ENCODE measurements around the gene VSIG8. TPM values are rescaled to one million over a fixed set of nuclear protein-coding genes. Genes with fewer than 3 reads are reported as not detected.

The VSIG8 gene
- total RNA-seq, 1 donor from 2014 or later, result not detected

GRCh38 chr1:159823406-159823805 lies 39.1 kb downstream of the VSIG8 start:
- Mint-ChIP-seq H3K4me1 (ENCODE audit: unreplicated experiment) (peaks cover 5% of the 10 kb centered on the region), H3K27ac (peak overlapping the region; percentile 23), H3K27me3 (peaks cover 47% of the 10 kb centered on the region), H3K9me3 (no peaks in the 10 kb centered on the region), H3K36me3 (no peaks in the 10 kb centered on the region), H3K4me3 (no peak overlapping the region)
- TF ChIP-seq CTCF (conservative IDR thresholded peaks at IDR 0.05), result no peak
- no peak for DNase-seq (ENCODE audit: extremely low spot score, unreplicated experiment)

- no peak overlapping the region for H3K4me3 Mint-ChIP-seq
- TF ChIP-seq CTCF (conservative IDR thresholded peaks at IDR 0.05), result no peak
- DNase-seq (ENCODE audit: extremely low spot score, unreplicated experiment), result no peak
- H3K27ac Mint-ChIP-seq, result no peak overlapping the region
- H3K9me3 Mint-ChIP-seq, result no peaks in the 10 kb centered on the region
- peaks cover 5% of the 10 kb centered on the region for H3K4me1 Mint-ChIP-seq (ENCODE audit: unreplicated experiment)
- no peaks in the 10 kb centered on the region for H3K36me3 Mint-ChIP-seq
- peaks cover 49% of the 10 kb centered on the region for H3K27me3 Mint-ChIP-seq
Observed at GRCh38 chr1:159821171-159821867, 41.1 kb downstream of the VSIG8 start.

DNA sequence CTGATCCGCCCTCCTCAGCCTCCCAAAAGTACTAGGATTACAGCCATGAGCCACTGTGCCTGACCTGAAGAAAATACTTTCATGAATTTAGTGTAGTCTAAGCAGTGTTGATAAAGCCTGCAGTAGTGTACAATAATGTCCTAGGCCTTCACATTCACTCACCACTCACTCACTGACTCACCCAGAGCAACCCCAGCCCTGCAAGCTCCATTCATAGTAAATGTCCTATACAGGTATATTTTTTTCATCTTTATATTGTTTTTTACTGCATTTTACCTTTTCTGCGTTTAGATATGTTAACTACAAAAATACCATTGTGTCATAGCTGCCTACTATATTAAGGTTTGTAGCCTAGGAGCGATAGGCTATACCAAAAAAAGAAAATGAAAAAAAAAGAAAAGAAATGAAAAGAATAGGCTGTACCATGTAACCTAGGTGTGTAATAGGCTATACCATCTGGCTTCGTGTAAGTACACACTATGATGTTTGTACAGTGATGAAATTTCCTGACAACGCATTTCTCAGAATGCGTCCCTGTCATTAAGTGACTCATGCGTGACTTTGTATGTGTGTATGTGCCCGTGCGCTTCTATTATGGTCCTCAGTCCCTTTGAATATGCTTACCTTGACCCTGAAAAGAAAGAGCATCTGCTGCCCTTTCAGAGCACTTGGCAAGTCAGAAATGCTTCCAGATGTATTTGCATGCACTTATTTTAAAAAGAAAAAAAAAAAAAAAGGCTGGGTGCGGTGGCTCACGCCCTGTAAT lies 45.0 kb downstream of the VSIG8 start:
- Mint-ChIP-seq H3K27ac (peak overlapping the region; percentile 11), H3K4me1 (ENCODE audit: unreplicated experiment) (no peaks in the 10 kb centered on the region), H3K9me3 (no peaks in the 10 kb centered on the region), H3K4me3 (no peak overlapping the region), H3K36me3 (no peaks in the 10 kb centered on the region), H3K27me3 (peaks cover 19% of the 10 kb centered on the region)
- DNase-seq (ENCODE audit: extremely low spot score, unreplicated experiment), result no peak
- TF ChIP-seq CTCF (conservative IDR thresholded peaks at IDR 0.05), result no peak

DNA sequence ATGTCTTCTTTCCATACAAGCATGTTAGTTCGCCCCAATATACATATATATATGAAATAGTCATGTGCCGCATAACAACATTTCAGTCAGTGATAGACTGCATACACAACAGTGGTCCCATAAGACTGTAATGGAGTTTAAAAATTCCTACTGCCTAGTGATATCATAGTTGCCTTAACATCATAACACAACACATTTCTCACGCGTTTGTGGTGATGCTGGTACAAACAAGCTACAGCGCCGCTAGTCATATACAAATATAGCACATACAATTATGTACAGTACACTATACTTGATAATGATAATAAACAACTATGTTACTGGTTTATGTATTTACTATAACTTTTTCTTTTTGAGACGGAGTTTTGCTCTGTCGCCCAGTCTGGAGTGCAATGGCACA lies 46.5 kb downstream of the VSIG8 start:
- no peaks in the 10 kb centered on the region for H3K4me1 Mint-ChIP-seq (ENCODE audit: unreplicated experiment)
- no peak overlapping the region for H3K4me3 Mint-ChIP-seq
- H3K9me3 Mint-ChIP-seq, result no peaks in the 10 kb centered on the region
- DNase-seq (ENCODE audit: extremely low spot score, unreplicated experiment), result no peak
- no peaks in the 10 kb centered on the region for H3K36me3 Mint-ChIP-seq
- no peak for TF ChIP-seq CTCF (conservative IDR thresholded peaks at IDR 0.05)
- H3K27ac Mint-ChIP-seq, result no peak overlapping the region
- H3K27me3 Mint-ChIP-seq, result peaks cover 25% of the 10 kb centered on the region

DNA sequence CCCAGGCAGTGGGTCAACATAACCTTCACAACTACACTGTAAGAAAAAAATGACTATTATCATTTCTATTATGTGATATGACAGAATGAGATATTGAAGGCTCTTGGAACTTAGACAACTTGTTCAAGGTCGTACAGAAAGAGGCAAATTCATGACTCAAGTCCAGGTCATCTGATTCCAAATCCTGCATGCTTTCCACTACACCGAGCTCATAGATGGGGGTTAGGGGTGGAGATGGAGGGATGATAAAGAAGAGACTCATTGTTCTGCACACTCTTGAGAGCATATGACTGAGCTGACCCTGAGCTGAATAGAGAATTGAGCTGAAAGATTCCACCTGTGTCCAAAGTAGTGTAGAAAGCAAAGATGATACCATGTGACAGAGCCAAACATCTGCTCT lies 57.5 kb downstream of the VSIG8 start:
- Mint-ChIP-seq H3K9me3 (no peaks in the 10 kb centered on the region), H3K36me3 (no peaks in the 10 kb centered on the region), H3K27ac (no peak overlapping the region), H3K4me1 (ENCODE audit: unreplicated experiment) (no peaks in the 10 kb centered on the region), H3K27me3 (peaks cover 55% of the 10 kb centered on the region), H3K4me3 (no peak overlapping the region)
- DNase-seq (ENCODE audit: extremely low spot score, unreplicated experiment), result no peak
- no peak for TF ChIP-seq CTCF (conservative IDR thresholded peaks at IDR 0.05)

Small RNA genes within 50 kb of the gene (microRNA-seq; reads per million reads assigned to microRNA genes)
- not detected for gene MIR4259

Other genes with a start within 250 kb of the VSIG8 start
- gene CRP, start 148.1 kb downstream of the VSIG8 start, total RNA-seq (ENCODE audit: low replicate concordance), result 0.52 TPM in 1 of 2 replicates, not detected in the other
- gene DUSP23, start 81.7 kb downstream of the VSIG8 start, total RNA-seq (ENCODE audit: low replicate concordance), result 24.0 and 37.7 TPM in 2 replicates
- gene FCRL6, start 60.3 kb downstream of the VSIG8 start, total RNA-seq (ENCODE audit: low replicate concordance), result not detected in 2 replicates
- gene SLAMF8, start 35.8 kb downstream of the VSIG8 start, total RNA-seq (ENCODE audit: low replicate concordance), result not detected in 2 replicates
- gene CFAP45, start 37.5 kb upstream of the VSIG8 start, total RNA-seq (ENCODE audit: low replicate concordance), result 1.0 and 2.8 TPM in 2 replicates
- gene TAGLN2, start 62.9 kb upstream of the VSIG8 start, total RNA-seq (ENCODE audit: low replicate concordance), result 138 and 208 TPM in 2 replicates
- gene IGSF9, start 83.0 kb upstream of the VSIG8 start, total RNA-seq (ENCODE audit: low replicate concordance), result 36.4 and 44.3 TPM in 2 replicates
- not detected in 2 replicates for gene SLAMF9, start 91.6 kb upstream of the VSIG8 start, total RNA-seq (ENCODE audit: low replicate concordance)
- gene PIGM, start 169.3 kb upstream of the VSIG8 start, total RNA-seq (ENCODE audit: low replicate concordance), result 9.4 and 12.0 TPM in 2 replicates
- gene KCNJ10, start 207.5 kb upstream of the VSIG8 start, total RNA-seq (ENCODE audit: low replicate concordance), result not detected in 2 replicates
- gene KCNJ9, start 218.9 kb upstream of the VSIG8 start, total RNA-seq (ENCODE audit: low replicate concordance), result not detected in 2 replicates
- 27.7 and 33.2 TPM in 2 replicates for gene IGSF8, start 236.0 kb upstream of the VSIG8 start, total RNA-seq (ENCODE audit: low replicate concordance)